Neutrophil (primary cell): ENCODE data around the gene PC.
A peak's percentile ranks its signal among the peaks of the same experiment; 100 is the strongest.

Source experiments
- H3K27ac ChIP-seq: fragments of 200-600 bp; sonication (generic); 2 replicates; pipeline ENCODE4 v1.5.1; 2016; ENCODE audit warnings: mild to moderate bottlenecking, moderate library complexity
- H3K27me3 ChIP-seq: fragments of 200-600 bp; sonication (generic); 2 replicates; pipeline ENCODE4 v1.6.0; 2016; ENCODE audit warnings: mild to moderate bottlenecking
- H3K36me3 ChIP-seq: fragments of 200-600 bp; sonication (generic); 2 replicates; pipeline ENCODE4 v1.5.1; 2017
- H3K4me1 ChIP-seq, 2 experiments: fragments of 200-600 bp in 1 of 2; sonication (generic) in 1 of 2; 1 replicate in 1 of 2; 2 replicates in 1 of 2; pipeline versions ENCODE4 v1.5.1 to v1.6.1; 2013 to 2016; ENCODE audit warnings: low read depth in 1 of 2, low read length in 1 of 2, mild to moderate bottlenecking in 1 of 2, moderate library complexity in 1 of 2; ENCODE audit not compliant: control insufficient read depth in 1 of 2, insufficient read depth in 1 of 2
- H3K4me3 ChIP-seq, 2 experiments: fragments of 200-600 bp in 1 of 2; sonication (generic) in 1 of 2; 1 replicate in 1 of 2; 2 replicates in 1 of 2; pipeline ENCODE4 v1.5.1; 2013 to 2016; ENCODE audit warnings: low read depth in 1 of 2, low read length in 1 of 2, mild to moderate bottlenecking in 1 of 2, moderate library complexity in 1 of 2
- H3K9me3 ChIP-seq: fragments of 200-600 bp; sonication (generic); 2 replicates; pipeline ENCODE4 v1.5.1; 2016
- CTCF ChIP-seq: fragments of 200-600 bp; sonication (generic); IDR thresholded peaks from 2 replicates; pipeline ENCODE4 v1.5.1; 2016; ENCODE audit warnings: antibody characterized with exemption

PC gene

GRCh38 chr11:66842501-66842895, 115.7 kb downstream of the PC start:
- TF ChIP-seq CTCF = no peak
- Histone ChIP-seq H3K4me1 (peaks cover 33 to 36% of the 10 kb centered on the region in 2 experiments), H3K27me3 (no peaks in the 10 kb centered on the region), H3K36me3 (peaks cover 44% of the 10 kb centered on the region), H3K4me3 (peak overlapping the region; percentile 71 to 99), H3K27ac (peak overlapping the region; percentile 99), H3K9me3 (no peaks in the 10 kb centered on the region)

GRCh38 chr11:66841861-66842260, 116.3 kb downstream of the PC start:
- peaks cover 33 to 36% of the 10 kb centered on the region in 2 experiments for H3K4me1 ChIP-seq
- H3K4me3 ChIP-seq = peak overlapping the region; percentile 71 to 99
- H3K27me3 ChIP-seq = no peaks in the 10 kb centered on the region
- peak overlapping the region; percentile 99 for H3K27ac ChIP-seq
- peaks cover 39% of the 10 kb centered on the region for H3K36me3 ChIP-seq
- TF ChIP-seq CTCF = no peak
- no peaks in the 10 kb centered on the region for H3K9me3 ChIP-seq

- H3K27ac ChIP-seq = peak overlapping the region; percentile 39
- H3K27me3 ChIP-seq = no peaks in the 10 kb centered on the region
- peaks cover 25% of the 10 kb centered on the region for H3K36me3 ChIP-seq
- no peak overlapping the region for H3K4me3 ChIP-seq
- peaks cover 33 to 36% of the 10 kb centered on the region in 2 experiments for H3K4me1 ChIP-seq
- no peaks in the 10 kb centered on the region for H3K9me3 ChIP-seq
- no peak for TF ChIP-seq CTCF
Measured at GRCh38 chr11:66840317-66841091, 117.7 kb downstream of the PC start.

- Histone ChIP-seq H3K4me1 (peaks cover 9% of the 10 kb centered on the region in 2 experiments), H3K27me3 (no peaks in the 10 kb centered on the region), H3K9me3 (no peaks in the 10 kb centered on the region), H3K4me3 (no peak overlapping the region), H3K27ac (no peak overlapping the region), H3K36me3 (peaks cover 17% of the 10 kb centered on the region)
- no peak for TF ChIP-seq CTCF
Measured at GRCh38 chr11:66835768-66836405, 122.3 kb downstream of the PC start.

- H3K4me3 ChIP-seq = no peak overlapping the region
- peaks cover 17% of the 10 kb centered on the region for H3K36me3 ChIP-seq
- H3K4me1 ChIP-seq = peaks cover 1 to 3% of the 10 kb centered on the region in 2 experiments
- no peaks in the 10 kb centered on the region for H3K9me3 ChIP-seq
- H3K27ac ChIP-seq = no peak overlapping the region
- no peaks in the 10 kb centered on the region for H3K27me3 ChIP-seq
- no peak for TF ChIP-seq CTCF
Measured at GRCh38 chr11:66834943-66835342, 123.2 kb downstream of the PC start.
